ENCODE results near the gene SPATA13. TPM values are rescaled to one million over a fixed set of nuclear protein-coding genes. Genes with fewer than 3 reads are reported as not detected.
A peak's percentile ranks its signal among the peaks of the same experiment; 100 is the strongest.

The SPATA13 gene
- total RNA-seq, 1 experiment from 2014 or later, result 14.1 TPM

DNA sequence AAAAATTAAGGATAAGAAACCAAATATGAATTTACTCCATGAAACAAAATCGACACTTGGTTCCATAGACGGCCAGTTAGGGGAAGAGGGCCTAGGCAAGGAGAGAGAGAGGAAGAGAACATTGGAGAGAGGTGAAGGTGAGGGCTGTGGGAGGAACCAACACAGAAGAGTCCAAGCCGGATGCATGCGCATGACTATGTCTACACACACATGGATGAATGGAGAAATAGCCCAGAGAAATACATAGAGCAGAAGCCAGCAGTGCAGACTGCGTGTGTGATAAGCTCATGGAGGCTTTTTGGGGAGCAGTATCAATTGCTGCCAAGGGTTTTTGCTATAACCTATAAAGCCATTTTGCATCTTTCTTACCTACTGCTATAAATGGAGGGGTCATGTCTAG lies 81.6 kb downstream of the SPATA13 start:
- no CpG with 5 or more reads among the region's 5 CpGs for WGBS (ENCODE audit: extremely low coverage, insufficient read length, low lambda C conversion rate)
- peaks cover 2% of the 10 kb centered on the region; the same call in 1 of the 2 replicates for H3K79me2 ChIP-seq (ENCODE audit: insufficient read depth, low read length)
- H3K27me3 Mint-ChIP-seq (ENCODE audit: low read depth), result no peaks in the 10 kb centered on the region
- no peak overlapping the region for H4K8ac ChIP-seq (replicated peaks; ENCODE audit: insufficient read length, low read depth, low read length)
- H3K4me1 Mint-ChIP-seq, result peaks cover 24% of the 10 kb centered on the region in 2 experiments
- no peak overlapping the region for H2BK20ac ChIP-seq (ENCODE audit: low read depth, low read length, poor library complexity, severe bottlenecking)
- H3K14ac ChIP-seq (ENCODE audit: insufficient read depth, low read length), result no peak overlapping the region
- peak overlapping the region in 1 of 3 experiments; percentile 5; a peak in 1 of 7 replicates for H3K27ac Mint-ChIP-seq
- no peaks in the 10 kb centered on the region for H3K9me3 ChIP-seq (ENCODE audit: control insufficient read depth, low read depth, low read length)
- no peak overlapping the region for H2BK5ac ChIP-seq (ENCODE audit: insufficient read length, low read length)
- no peaks in the 10 kb centered on the region for H4K20me1 ChIP-seq (ENCODE audit: control insufficient read depth, insufficient read depth, insufficient read length)
- TF ChIP-seq CTCF (conservative IDR thresholded peaks at IDR 0.05), result no peak
- H2AK5ac ChIP-seq (ENCODE audit: insufficient read length, low read length), result no peak overlapping the region
- no peak overlapping the region for H2AFZ ChIP-seq (ENCODE audit: low read length)
- no peak for DNase-seq
- H3K79me1 ChIP-seq (ENCODE audit: insufficient read depth, low read depth, low read length, poor library complexity, severe bottlenecking), result no peaks in the 10 kb centered on the region
- no peak overlapping the region for H3K4me2 ChIP-seq (ENCODE audit: insufficient read depth, insufficient read length, low read length)
- no peak overlapping the region for H4K91ac ChIP-seq (ENCODE audit: insufficient read length, low read depth, low read length)
- no peak overlapping the region for H4K5ac ChIP-seq (ENCODE audit: insufficient read length, low read depth, low read length)
- no peak overlapping the region for H2BK120ac ChIP-seq (ENCODE audit: low read depth, low read length, poor library complexity, severe bottlenecking)
- no peak overlapping the region for H3K4me3 Mint-ChIP-seq
- no peak overlapping the region for H2BK15ac ChIP-seq (ENCODE audit: low read depth, low read length)
- no peak overlapping the region for H3K56ac ChIP-seq (ENCODE audit: insufficient read length, low read depth, low read length)
- H3K23me2 ChIP-seq (ENCODE audit: insufficient read length, low read depth, low read length, poor library complexity, severe bottlenecking), result no peaks in the 10 kb centered on the region
- H3K36me3 Mint-ChIP-seq (ENCODE audit: insufficient read depth in 1 of 3, low read depth in 3 of 3), result no peaks in the 10 kb centered on the region; a peak in 1 of 7 replicates
- no peak overlapping the region for H3T11ph ChIP-seq (ENCODE audit: low read length)
- H3K4ac ChIP-seq (ENCODE audit: low read depth, low read length), result no peak overlapping the region
- no peaks in the 10 kb centered on the region; the same call in 1 of the 2 replicates for H3K4me1 ChIP-seq (ENCODE audit: insufficient read depth, low read length)
- H3K9me3 Mint-ChIP-seq, result no peaks in the 10 kb centered on the region; a peak in 1 of 5 replicates
- H3K27me3 ChIP-seq (ENCODE audit: insufficient read depth, low read length), result no peaks in the 10 kb centered on the region
- no peak overlapping the region for H3K9ac ChIP-seq (ENCODE audit: extremely low read depth, insufficient read length, low read length)
- H2BK12ac ChIP-seq (ENCODE audit: insufficient read length, low read depth, low read length), result no peak overlapping the region
- no peak overlapping the region for H3K23ac ChIP-seq (ENCODE audit: insufficient read length, low read depth, low read length)
- no peak overlapping the region for H3K27ac ChIP-seq (ENCODE audit: insufficient read length, low read depth, low read length)
- H3K18ac ChIP-seq (ENCODE audit: insufficient read length, low read depth, low read length), result no peak overlapping the region

All from H9 (cell line).